Transverse colon (tissue), 4 donors: Measurements from ENCODE around the gene ADH5.

Experiments
- CTCF ChIP-seq, 5 experiments: fragments of 200-600 bp in 3 of 5; fragments of 450-650 bp in 2 of 5; sonication (generic) in 3 of 5; IDR thresholded peaks; 1 replicate in 2 of 5; 2 replicates in 3 of 5; pipeline ENCODE4 v1.5.1; 2016 to 2017; ENCODE audit warnings: antibody characterized with exemption in 5 of 5, inconsistent platforms in 3 of 5, mild to moderate bottlenecking in 2 of 5, moderate library complexity in 1 of 5
- EP300 ChIP-seq: sonication (generic); formaldehyde crosslinking; IDR thresholded peaks from one replicate; pipeline ENCODE4 v1.6.1; 2017; ENCODE audit warnings: antibody characterized with exemption, low read depth
- POLR2A ChIP-seq: fragments of 450-650 bp; IDR thresholded peaks from one replicate; pipeline ENCODE4 v1.6.1; 2016; ENCODE audit warnings: antibody characterized with exemption, mild to moderate bottlenecking, moderate library complexity
- POLR2AphosphoS5 ChIP-seq, 3 donors: sonication (generic); formaldehyde crosslinking; IDR thresholded peaks; one replicate each; pipeline ENCODE4 v1.6.1; 2016; ENCODE audit warnings: antibody characterized with exemption in 3 of 3

GRCh38 chr4:99103166-99103565 is 14.6 kb upstream of the ADH5 start:
- TF ChIP-seq CTCF (IDR thresholded peaks at IDR 0.05) (no peak), EP300 (no peak), POLR2A (no peak), POLR2AphosphoS5 (IDR thresholded peaks at IDR 0.05) (no peak)
